Natural killer cell (primary cell): ENCODE data around the gene RYR2. TPM values are rescaled to one million over a fixed set of nuclear protein-coding genes. Genes with fewer than 3 reads are reported as not detected.

Experiments used
- ATAC-seq, 3 donors: fragments of 150-1000 bp in 2 of 3; fragments of 200-7000 bp in 1 of 3; cut with Tn5 transposase; 1 replicate in 1 of 3; 2 replicates in 2 of 3; pipeline ENCODE4 v1.10.0; 2021; ENCODE audit warnings: mild to moderate bottlenecking in 2 of 3, moderate library complexity in 2 of 3
- DNase-seq, 2 donors: peaks; one replicate each; pipeline versions ENCODE4 v3.0.0 to v3.0.0-alpha.2; 2013 to 2021; ENCODE audit warnings: mixed read lengths in 1 of 2
- H3K27ac ChIP-seq: one replicate; pipeline ENCODE4 v1.5.1; 2013; ENCODE audit warnings: mild to moderate bottlenecking, low read length
- H3K27me3 ChIP-seq: one replicate; pipeline ENCODE4 v1.6.1; 2013; ENCODE audit warnings: low read length; ENCODE audit not compliant: control insufficient read depth, insufficient read depth
- H3K36me3 ChIP-seq: one replicate; pipeline ENCODE4 v1.6.1; 2013; ENCODE audit warnings: low read length; ENCODE audit not compliant: control insufficient read depth, insufficient read depth
- H3K4me1 ChIP-seq: one replicate; pipeline ENCODE4 v1.6.1; 2013; ENCODE audit warnings: low read length; ENCODE audit not compliant: control insufficient read depth, insufficient read depth
- H3K4me3 ChIP-seq: one replicate; pipeline ENCODE4 v1.5.1; 2013; ENCODE audit warnings: low read length
- H3K9me3 ChIP-seq: one replicate; pipeline ENCODE4 v1.6.1; 2013; ENCODE audit warnings: low read length; ENCODE audit not compliant: control insufficient read depth, insufficient read depth
- H3K27ac Mint-ChIP-seq, 2 donors: one replicate each; pipeline ENCODE4 v1.8.0; 2022; ENCODE audit warnings: mild to moderate bottlenecking in 2 of 2, mixed read lengths in 2 of 2, moderate library complexity in 1 of 2
- H3K27me3 Mint-ChIP-seq, 2 donors: one replicate each; pipeline ENCODE4 v1.8.0; 2022; ENCODE audit warnings: low read depth in 2 of 2, mixed read lengths in 2 of 2
- H3K36me3 Mint-ChIP-seq: one replicate; pipeline ENCODE4 v1.8.0; 2022; ENCODE audit warnings: mixed read lengths
- H3K4me1 Mint-ChIP-seq, 2 donors: one replicate each; pipeline ENCODE4 v1.8.0; 2022; ENCODE audit warnings: mixed read lengths in 2 of 2
- H3K4me3 Mint-ChIP-seq: one replicate; pipeline ENCODE4 v1.8.0; 2022; ENCODE audit warnings: mild to moderate bottlenecking, moderate library complexity, mixed read lengths
- H3K9me3 Mint-ChIP-seq, 2 donors: one replicate each; pipeline ENCODE4 v1.8.0; 2022; ENCODE audit warnings: mixed read lengths in 2 of 2
- WGBS: methylation state at CpG from one replicate; pipeline ENCODE4 v1.1.7; 2013; ENCODE audit warnings: missing lambda C conversion rate; ENCODE audit not compliant: insufficient coverage; 5-methylcytosine and 5-hydroxymethylcytosine counted together
- intact Hi-C: fragments of 100-400 bp; cut with micrococcal nuclease; formaldehyde crosslinking; loops from one replicate; pipeline ENCODE4 v1.14.2; 2022
- total RNA-seq, 4 donors: library from RNA; stranded (reverse); fragments of 120-200 nt in 1 of 4; gene quantifications; one replicate each; pipeline versions ENCODE4 v1.2.3 to v1.2.4, GENCODE V29; 2013 to 2022
- TF ChIP-seq, protein P1 (sequence below): fragments of 200-600 bp; IDR thresholded peaks from one replicate; pipeline ENCODE4 v1.8.0; 2022; ENCODE audit warnings: antibody characterized with exemption

RYR2 gene
- total RNA-seq, 3 donors from 2014 or later (not counting 1 experiment from before 2014, with no cell fraction given), result 0.13 to 1.2 (median 0.38) TPM

GRCh38 chr1:237219751-237220642 is 178.0 kb downstream of the RYR2 start:
- H3K27ac ChIP-seq, result no peak overlapping the region
- no peaks in the 10 kb centered on the region for H3K9me3 ChIP-seq
- no peaks in the 10 kb centered on the region for H3K4me1 ChIP-seq
- H3K36me3 ChIP-seq, result no peaks in the 10 kb centered on the region
- Mint-ChIP-seq H3K9me3 (peaks cover 0 to 6% of the 10 kb centered on the region in 2 donors), H3K4me3 (no peak overlapping the region), H3K4me1 (no peaks in the 10 kb centered on the region), H3K36me3 (no peaks in the 10 kb centered on the region), H3K27me3 (no peaks in the 10 kb centered on the region), H3K27ac (no peak overlapping the region)
- TF ChIP-seq, protein P1, sequence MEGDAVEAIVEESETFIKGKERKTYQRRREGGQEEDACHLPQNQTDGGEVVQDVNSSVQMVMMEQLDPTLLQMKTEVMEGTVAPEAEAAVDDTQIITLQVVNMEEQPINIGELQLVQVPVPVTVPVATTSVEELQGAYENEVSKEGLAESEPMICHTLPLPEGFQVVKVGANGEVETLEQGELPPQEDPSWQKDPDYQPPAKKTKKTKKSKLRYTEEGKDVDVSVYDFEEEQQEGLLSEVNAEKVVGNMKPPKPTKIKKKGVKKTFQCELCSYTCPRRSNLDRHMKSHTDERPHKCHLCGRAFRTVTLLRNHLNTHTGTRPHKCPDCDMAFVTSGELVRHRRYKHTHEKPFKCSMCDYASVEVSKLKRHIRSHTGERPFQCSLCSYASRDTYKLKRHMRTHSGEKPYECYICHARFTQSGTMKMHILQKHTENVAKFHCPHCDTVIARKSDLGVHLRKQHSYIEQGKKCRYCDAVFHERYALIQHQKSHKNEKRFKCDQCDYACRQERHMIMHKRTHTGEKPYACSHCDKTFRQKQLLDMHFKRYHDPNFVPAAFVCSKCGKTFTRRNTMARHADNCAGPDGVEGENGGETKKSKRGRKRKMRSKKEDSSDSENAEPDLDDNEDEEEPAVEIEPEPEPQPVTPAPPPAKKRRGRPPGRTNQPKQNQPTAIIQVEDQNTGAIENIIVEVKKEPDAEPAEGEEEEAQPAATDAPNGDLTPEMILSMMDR, result no peak
- H3K4me3 ChIP-seq, result no peak overlapping the region
- intact Hi-C loops, result no loop called here
- no peak for ATAC-seq
- H3K27me3 ChIP-seq, result no peaks in the 10 kb centered on the region
- WGBS, result 82% methylated on average over 10 of the region's 11 CpGs
- no peak for DNase-seq

- Mint-ChIP-seq H3K36me3 (no peaks in the 10 kb centered on the region), H3K4me3 (no peak overlapping the region), H3K4me1 (no peaks in the 10 kb centered on the region), H3K27me3 (no peaks in the 10 kb centered on the region), H3K27ac (no peak overlapping the region), H3K9me3 (peaks cover 0 to 4% of the 10 kb centered on the region in 2 donors)
- no CpG with 5 or more reads among the region's 2 CpGs for WGBS
- Histone ChIP-seq H3K9me3 (no peaks in the 10 kb centered on the region), H3K36me3 (no peaks in the 10 kb centered on the region), H3K27ac (no peak overlapping the region), H3K27me3 (no peaks in the 10 kb centered on the region), H3K4me3 (no peak overlapping the region), H3K4me1 (no peaks in the 10 kb centered on the region)
- DNase-seq (no peak), ATAC-seq (no peak)
- intact Hi-C loops, result no loop called here
- TF ChIP-seq, protein P1, result no peak
These were observed 181.4 kb downstream of the RYR2 start for GRCh38 chr1:237223419-237223818.

GRCh38 chr1:237226177-237226944 is 184.4 kb downstream of the RYR2 start:
- Mint-ChIP-seq H3K27ac (no peak overlapping the region), H3K4me3 (no peak overlapping the region), H3K9me3 (peaks cover 0 to 2% of the 10 kb centered on the region in 2 donors), H3K4me1 (no peaks in the 10 kb centered on the region), H3K27me3 (no peaks in the 10 kb centered on the region), H3K36me3 (no peaks in the 10 kb centered on the region)
- DNase-seq (no peak), ATAC-seq (no peak)
- Histone ChIP-seq H3K36me3 (no peaks in the 10 kb centered on the region), H3K27ac (no peak overlapping the region), H3K27me3 (no peaks in the 10 kb centered on the region), H3K4me1 (no peaks in the 10 kb centered on the region), H3K9me3 (no peaks in the 10 kb centered on the region), H3K4me3 (no peak overlapping the region)
- TF ChIP-seq, protein P1, result no peak
- 86% methylated on average over 13 of the region's 13 CpGs for WGBS
- intact Hi-C loops, result no loop called here
